Endothelial cell of umbilical vein (primary cell): ENCODE measurements around the gene RAB40A. TPM values are rescaled to one million over a fixed set of nuclear protein-coding genes. Genes with fewer than 3 reads are reported as not detected.

Source experiments
- BruUV-seq: library from RNA; stranded (reverse); fragments of 400-500 nt; replicated peaks from 2 replicates; lab custom pipeline; 2021; lab: Mats Ljungman, UMichigan
- CTCF ChIA-PET: fragments of 300-600, 350-600 bp; sonication (Branson Sonifier 250); formaldehyde crosslinking; loops from one replicate; lab custom pipeline; 2021; ENCODE audit warnings: antibody characterized with exemption, inconsistent platforms; lab: Charles Lee
- POLR2A ChIA-PET: fragments of 300-600, 350-600 bp; sonication (Branson Sonifier 250); formaldehyde crosslinking; loops from one replicate; lab custom pipeline; 2021; ENCODE audit warnings: antibody characterized with exemption, inconsistent platforms; lab: Charles Lee
- DNase-seq: peaks from one replicate; pipeline ENCODE4 v3.0.0-alpha.2; 2011; ENCODE audit warnings: low read depth, low spot score
- FAIRE-seq: peaks from 2 replicates; lab custom pipeline; 2011; peaks lifted over from hg19 to GRCh38; lab: Jason Lieb, UNC
- H2AFZ ChIP-seq: 2 replicates; pipeline ENCODE4 v1.6.0; 2012; ENCODE audit warnings: low read depth, low read length, control low read depth, inconsistent platforms
- H3K27ac ChIP-seq: 2 replicates; pipeline ENCODE4 v1.5.1; 2011; ENCODE audit warnings: low read depth, mild to moderate bottlenecking, control low read depth, low read length, moderate library complexity; ENCODE audit not compliant: insufficient read depth
- H3K27me3 ChIP-seq, 2 experiments: 2 replicates each; pipeline versions ENCODE4 v1.6.0 to v1.6.1; 2011; ENCODE audit warnings: low read length in 2 of 2, mixed read lengths in 1 of 2; ENCODE audit not compliant: control insufficient read depth in 2 of 2, insufficient read depth in 2 of 2
- H3K36me3 ChIP-seq, 2 experiments: 2 replicates in 1 of 2; 3 replicates in 1 of 2; pipeline ENCODE4 v1.5.1; 2011; ENCODE audit warnings: low read length in 2 of 2, mild to moderate bottlenecking in 1 of 2, moderate library complexity in 1 of 2; ENCODE audit not compliant: control insufficient read depth in 2 of 2, insufficient read depth in 2 of 2; ENCODE audit errors: extremely low read depth in 1 of 2
- H3K4me1 ChIP-seq: 3 replicates; pipeline ENCODE4 v1.5.1; 2011; ENCODE audit warnings: mild to moderate bottlenecking, low read length; ENCODE audit not compliant: control insufficient read depth, insufficient read depth; ENCODE audit errors: extremely low read depth
- H3K4me2 ChIP-seq: 2 replicates; pipeline ENCODE4 v1.6.1; 2011; ENCODE audit warnings: low read length, control low read depth, mixed read lengths; ENCODE audit not compliant: insufficient read depth
- H3K4me3 ChIP-seq, 3 experiments: fragments of 200-600 bp in 1 of 3; sonication (generic), shearing (Covaris generic) in 1 of 3; replicated peaks in 1 of 3; 2 replicates each; pipeline ENCODE4 v1.5.1; 2011 to 2016; ENCODE audit warnings: control low read depth in 3 of 3, low read length in 3 of 3, mild to moderate bottlenecking in 2 of 3, inconsistent platforms in 1 of 3, low read depth in 1 of 3, moderate library complexity in 1 of 3; ENCODE audit not compliant: insufficient read depth in 1 of 3
- H3K79me2 ChIP-seq: 2 replicates; pipeline ENCODE4 v1.6.0; 2012; ENCODE audit warnings: low read length, inconsistent platforms; ENCODE audit not compliant: control insufficient read depth, insufficient read depth
- H3K9ac ChIP-seq: replicated peaks from 2 replicates; pipeline ENCODE3; 2011; ENCODE audit warnings: low read length, control low read depth; ENCODE audit not compliant: insufficient read depth; ENCODE audit errors: extremely low read depth
- H3K9me1 ChIP-seq: replicated peaks from 3 replicates; pipeline ENCODE4 v1.6.0; 2011; ENCODE audit warnings: mild to moderate bottlenecking, low read length; ENCODE audit not compliant: control insufficient read depth, insufficient read depth; ENCODE audit errors: extremely low read depth
- H3K9me3 ChIP-seq: replicated peaks from 2 replicates; pipeline ENCODE4 v1.5.1; 2012; ENCODE audit warnings: low read length, inconsistent platforms; ENCODE audit not compliant: control insufficient read depth, insufficient read depth
- H4K20me1 ChIP-seq: replicated peaks from 2 replicates; pipeline ENCODE3; 2011; ENCODE audit warnings: mild to moderate bottlenecking, low read length; ENCODE audit not compliant: control insufficient read depth, insufficient read depth; ENCODE audit errors: extremely low read depth
- CTCF ChIP-seq, 2 donors: IDR thresholded peaks; 1 replicate in 1 of 2; 2 replicates in 1 of 2; pipeline ENCODE4 v1.5.1; 2011; ENCODE audit warnings: low read length in 2 of 2, mild to moderate bottlenecking in 2 of 2, moderate library complexity in 2 of 2, control low read depth in 1 of 2, inconsistent platforms in 1 of 2, low read depth in 1 of 2; ENCODE audit not compliant: insufficient read depth in 1 of 2; ENCODE audit errors: extremely low read depth in 1 of 2
- EZH2 ChIP-seq: IDR thresholded peaks from 2 replicates; pipeline ENCODE4 v1.6.1; 2012; ENCODE audit warnings: borderline replicate concordance, low read depth, mild to moderate bottlenecking, moderate library complexity, low read length, inconsistent platforms; ENCODE audit not compliant: severe bottlenecking
- GATA2 ChIP-seq: IDR thresholded peaks from 2 replicates; pipeline ENCODE4 v1.7.0; 2011; ENCODE audit warnings: low read depth, mild to moderate bottlenecking, moderate library complexity, mixed read lengths, low read length; ENCODE audit not compliant: insufficient read length, insufficient read depth
- MYC ChIP-seq: IDR thresholded peaks from one replicate; pipeline ENCODE4 v1.6.1; 2011; ENCODE audit warnings: mild to moderate bottlenecking, low read depth, low read length
- dilution Hi-C: fragments of 300-500 bp; cut with MboI; formaldehyde crosslinking; loops from one replicate; pipeline ENCODE4 v1.15.0; 2019; ENCODE audit warnings: low sequenced_read_pairs; ENCODE audit not compliant: extremely low pct_ligation_motif_present
- intact Hi-C: fragments of 100-400 bp; cut with micrococcal nuclease; formaldehyde crosslinking; loops from one replicate; pipeline ENCODE4 v1.10.0; 2022
- polyA plus RNA-seq, 4 experiments: library from polyadenylated mRNA; depleted of rRNA in 3 of 4; stranded (reverse) in 3 of 4; unstranded in 1 of 4; fragments of >200 nt; gene quantifications; 2 replicates each; pipeline versions ENCODE4 v1.2.1 to v1.2.3, GENCODE V29; 2011 to 2012; ENCODE audit warnings: missing spikeins in 1 of 4
- total RNA-seq: library from RNA; stranded (reverse); gene quantifications from 2 replicates; pipeline ENCODE4 v1.2.3, GENCODE V29; 2021

The RAB40A gene
- total and polyA plus RNA-seq, 2 donors (not counting 3 experiments of a cell fraction or from before 2014, with no cell fraction given), result 0.30 to 0.58 TPM

- H3K9ac ChIP-seq, result no peak overlapping the region
- intact Hi-C loops (no loop called here), dilution Hi-C loops (no loop called here)
- no peak for TF ChIP-seq GATA2
- TF ChIP-seq CTCF (IDR thresholded peaks at IDR 0.05; ENCODE audit: extremely low read depth in 1 of 2, insufficient read depth in 1 of 2, low read depth in 1 of 2, low read length in 2 of 2), result peak; percentile 7 to 25
- no peaks in the 10 kb centered on the region for H3K27me3 ChIP-seq
- H2AFZ ChIP-seq, result no peak overlapping the region
- no peak overlapping the region for H3K4me2 ChIP-seq
- H3K4me3 ChIP-seq, result no peak overlapping the region
- no peaks in the 10 kb centered on the region for H3K36me3 ChIP-seq
- no TSS peak for BruUV-seq
- H3K4me1 ChIP-seq, result no peaks in the 10 kb centered on the region
- CTCF ChIA-PET, result no interaction called here
- H4K20me1 ChIP-seq, result no peaks in the 10 kb centered on the region
- H3K27ac ChIP-seq, result no peak overlapping the region
- H3K79me2 ChIP-seq, result no peaks in the 10 kb centered on the region
- POLR2A ChIA-PET, result no interaction called here
- H3K9me1 ChIP-seq, result no peaks in the 10 kb centered on the region
- FAIRE-seq (peak; percentile 77), DNase-seq (peak; percentile 6)
- no peaks in the 10 kb centered on the region for H3K9me3 ChIP-seq
These were observed 31.0 kb downstream of the RAB40A start for GRCh38 chrX:103488332-103488731.

GRCh38 chrX:103483720-103484119 is 35.6 kb downstream of the RAB40A start:
- H3K27ac ChIP-seq, result no peak overlapping the region
- no peaks in the 10 kb centered on the region for H3K9me1 ChIP-seq
- H3K4me2 ChIP-seq, result no peak overlapping the region
- no peaks in the 10 kb centered on the region for H3K4me1 ChIP-seq
- intact Hi-C loops, result no loop called here
- H3K4me3 ChIP-seq, result no peak overlapping the region
- no peak overlapping the region for H3K9ac ChIP-seq
- ChIA-PET POLR2A (no interaction called here), CTCF (no interaction called here)
- H3K36me3 ChIP-seq, result no peaks in the 10 kb centered on the region
- FAIRE-seq (no peak), DNase-seq (no peak)
- H4K20me1 ChIP-seq, result no peaks in the 10 kb centered on the region
- no peaks in the 10 kb centered on the region for H3K9me3 ChIP-seq
- dilution Hi-C loops, result no loop called here
- BruUV-seq, result no TSS peak
- no peak for TF ChIP-seq EZH2
- no peak for TF ChIP-seq MYC
- no peaks in the 10 kb centered on the region for H3K79me2 ChIP-seq
- H3K27me3 ChIP-seq, result no peaks in the 10 kb centered on the region
- H2AFZ ChIP-seq, result no peak overlapping the region
